ENCODE results near the gene RYR1. TPM values are rescaled to one million over a fixed set of nuclear protein-coding genes. Genes with fewer than 3 reads are reported as not detected.
"Not testable (repeated sequence)": the region's sequence is repeated elsewhere in the genome, so short reads cannot be mapped to it uniquely, and the experiment has no call there.

Gene RYR1
- total RNA-seq, 1 donor, result 0.10 TPM

DNA sequence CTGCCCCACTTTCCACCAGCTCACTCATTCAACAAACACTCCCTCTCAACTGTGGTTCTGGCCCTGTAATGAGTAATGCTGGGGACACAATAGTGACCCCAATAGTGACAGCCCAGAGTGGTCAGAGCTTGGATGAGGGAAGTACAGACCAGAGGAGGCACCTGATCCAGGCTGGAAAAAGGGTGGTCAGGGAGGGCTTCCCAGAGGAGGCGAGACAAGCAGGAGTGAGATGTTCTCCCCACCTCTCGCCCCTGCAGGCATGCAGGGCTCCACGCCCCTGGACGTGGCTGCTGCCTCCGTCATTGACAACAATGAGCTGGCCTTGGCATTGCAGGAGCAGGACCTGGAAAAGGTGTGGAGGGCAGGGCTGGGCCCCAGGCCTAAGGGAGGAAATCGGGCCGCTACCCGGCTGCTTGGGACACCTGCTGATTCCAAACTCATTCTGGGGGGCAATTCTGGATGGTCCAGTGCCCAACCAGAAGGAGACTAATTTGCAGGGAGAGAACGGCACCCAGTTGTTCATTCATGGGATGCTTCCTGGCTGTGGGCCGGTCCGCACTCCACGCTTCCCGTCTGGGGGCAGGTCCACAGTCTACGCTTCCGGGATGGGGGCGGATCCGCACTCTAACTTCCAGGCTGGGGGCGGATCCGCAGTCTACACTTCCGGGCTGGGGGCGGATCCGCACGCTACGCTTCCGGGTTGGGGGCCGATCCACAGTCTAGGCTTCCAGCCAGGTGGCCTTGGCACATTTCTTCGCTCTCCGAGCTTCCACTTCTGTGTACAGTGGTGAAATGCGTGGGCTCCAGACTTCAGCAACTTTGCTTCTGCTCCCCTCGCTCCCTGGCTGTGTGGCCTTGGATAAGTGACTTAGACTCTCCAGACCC lies 63.4 kb downstream of the RYR1 start:
- Histone ChIP-seq H3K4me1 (ENCODE audit: insufficient read depth, low read length) (no peaks in the 10 kb centered on the region), H3K9me3 (ENCODE audit: low read depth, low read length) (no peaks in the 10 kb centered on the region), H3K4me3 (ENCODE audit: low read length) (no peak overlapping the region), H3K27me3 (ENCODE audit: insufficient read depth, low read length) (no peaks in the 10 kb centered on the region)

DNA sequence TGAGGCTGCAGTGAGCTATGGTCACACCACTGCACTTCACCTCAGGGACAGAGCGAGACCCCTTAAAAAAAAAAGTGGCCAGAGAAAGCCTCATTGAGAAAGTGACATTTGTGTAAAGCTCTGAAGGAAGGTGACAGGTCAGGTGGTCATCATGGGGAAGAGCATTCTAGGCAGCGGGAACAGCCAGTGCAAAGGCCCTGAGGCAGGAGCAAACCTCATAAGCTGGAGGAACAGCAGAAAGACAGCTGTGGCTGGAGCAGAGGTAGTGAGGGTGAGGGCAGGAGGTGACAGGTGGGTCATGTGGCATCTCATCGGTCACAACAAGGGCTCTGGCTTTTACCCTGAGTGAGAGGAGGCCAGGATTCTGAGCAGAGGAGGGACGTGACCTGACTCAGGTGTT lies 64.4 kb downstream of the RYR1 start:
- H3K9me3 ChIP-seq (ENCODE audit: low read depth, low read length), result no peaks in the 10 kb centered on the region
- no peaks in the 10 kb centered on the region for H3K4me1 ChIP-seq (ENCODE audit: insufficient read depth, low read length)
- no peak overlapping the region for H3K4me3 ChIP-seq (ENCODE audit: low read length)
- no peaks in the 10 kb centered on the region for H3K27me3 ChIP-seq (ENCODE audit: insufficient read depth, low read length)

DNA sequence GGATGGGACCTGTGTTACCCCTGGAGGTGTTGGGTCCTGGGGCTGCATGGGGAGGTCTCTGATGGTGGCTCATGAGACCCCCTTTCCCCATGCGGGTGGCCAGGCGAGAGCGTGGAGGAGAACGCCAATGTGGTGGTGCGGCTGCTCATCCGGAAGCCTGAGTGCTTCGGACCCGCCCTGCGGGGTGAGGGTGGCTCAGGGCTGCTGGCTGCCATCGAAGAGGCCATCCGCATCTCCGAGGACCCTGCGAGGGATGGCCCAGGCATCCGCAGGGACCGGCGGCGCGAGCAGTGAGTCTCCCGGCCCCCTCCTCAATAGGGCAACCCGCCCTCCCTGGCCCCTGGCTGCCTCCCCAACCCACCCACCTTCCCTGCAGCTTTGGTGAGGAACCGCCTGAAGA lies 66.0 kb downstream of the RYR1 start:
- Histone ChIP-seq H3K4me1 (ENCODE audit: insufficient read depth, low read length) (no peaks in the 10 kb centered on the region), H3K4me3 (ENCODE audit: low read length) (no peak overlapping the region), H3K9me3 (ENCODE audit: low read depth, low read length) (no peaks in the 10 kb centered on the region), H3K27me3 (ENCODE audit: insufficient read depth, low read length) (no peaks in the 10 kb centered on the region)

DNA sequence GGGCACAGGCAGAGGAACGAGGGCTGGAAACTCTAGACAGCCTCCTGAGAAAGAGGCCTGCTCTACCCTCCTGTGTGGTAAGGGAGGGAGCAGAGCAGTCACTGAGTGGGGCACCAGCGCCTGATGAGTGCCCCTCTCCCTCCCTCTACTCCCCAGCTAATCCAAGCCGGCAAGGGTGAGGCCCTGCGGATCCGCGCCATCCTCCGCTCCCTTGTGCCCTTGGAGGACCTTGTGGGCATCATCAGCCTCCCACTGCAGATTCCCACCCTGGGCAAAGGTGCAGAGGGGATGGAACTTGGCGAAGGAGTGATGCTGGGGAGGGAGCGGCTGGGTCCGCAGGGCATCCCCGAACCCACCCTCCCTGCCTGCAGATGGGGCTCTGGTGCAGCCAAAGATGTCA lies 67.0 kb downstream of the RYR1 start:
- Histone ChIP-seq H3K9me3 (ENCODE audit: low read depth, low read length) (no peaks in the 10 kb centered on the region), H3K4me3 (ENCODE audit: low read length) (no peak overlapping the region), H3K4me1 (ENCODE audit: insufficient read depth, low read length) (no peaks in the 10 kb centered on the region), H3K27me3 (ENCODE audit: insufficient read depth, low read length) (no peaks in the 10 kb centered on the region)

DNA sequence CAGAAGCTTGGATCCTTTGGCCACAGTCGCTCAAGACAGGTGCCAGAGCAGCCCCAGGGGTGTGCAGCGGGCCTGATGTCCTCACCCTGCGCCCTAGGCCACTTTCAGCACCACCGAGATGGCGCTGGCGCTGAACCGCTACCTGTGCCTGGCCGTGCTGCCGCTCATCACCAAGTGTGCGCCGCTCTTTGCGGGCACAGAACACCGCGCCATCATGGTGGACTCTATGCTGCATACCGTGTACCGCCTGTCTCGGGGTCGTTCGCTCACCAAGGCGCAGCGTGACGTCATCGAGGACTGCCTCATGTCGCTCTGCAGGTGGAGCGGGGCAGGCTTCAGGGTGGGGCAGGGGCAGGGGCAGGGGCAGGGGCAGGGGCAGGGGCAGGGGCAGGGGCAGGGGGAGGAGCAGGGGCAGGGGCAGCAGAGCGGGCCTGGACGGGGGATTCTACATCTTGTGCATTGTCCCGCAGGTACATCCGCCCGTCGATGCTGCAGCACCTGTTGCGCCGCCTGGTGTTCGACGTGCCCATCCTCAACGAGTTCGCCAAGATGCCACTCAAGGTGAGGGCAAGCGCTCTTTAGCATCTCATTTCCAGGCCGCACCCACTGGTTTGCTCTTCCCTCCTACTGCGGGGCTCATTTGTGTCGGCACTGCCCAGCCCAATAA lies 69.1 kb downstream of the RYR1 start:
- H3K4me3 ChIP-seq (ENCODE audit: low read length), result no peak overlapping the region
- H3K27me3 ChIP-seq (ENCODE audit: insufficient read depth, low read length), result no peaks in the 10 kb centered on the region
- H3K4me1 ChIP-seq (ENCODE audit: insufficient read depth, low read length), result peaks cover 3% of the 10 kb centered on the region
- H3K9me3 ChIP-seq (ENCODE audit: low read depth, low read length), result no peaks in the 10 kb centered on the region

DNA sequence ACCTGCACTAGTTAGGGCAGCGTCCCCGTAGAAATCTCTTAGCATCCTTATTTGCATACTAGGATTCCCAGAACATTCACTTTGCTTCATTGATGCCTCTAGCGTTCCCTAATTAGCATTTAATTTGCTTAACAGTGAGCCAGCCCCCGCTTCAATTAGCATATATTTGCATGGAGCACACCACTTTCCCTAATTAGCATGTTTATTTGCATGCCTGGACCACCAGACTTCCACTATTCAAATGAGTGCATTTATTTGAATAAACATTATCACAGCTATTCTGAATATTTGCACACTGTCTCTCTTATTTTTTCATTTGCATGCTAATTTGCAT lies 69.6 kb downstream of the RYR1 start:
- H3K4me3 ChIP-seq (ENCODE audit: low read length), result no peak overlapping the region
- H3K9me3 ChIP-seq (ENCODE audit: low read depth, low read length), result no peaks in the 10 kb centered on the region
- no peaks in the 10 kb centered on the region for H3K27me3 ChIP-seq (ENCODE audit: insufficient read depth, low read length)
- peaks cover 3% of the 10 kb centered on the region for H3K4me1 ChIP-seq (ENCODE audit: insufficient read depth, low read length)

DNA sequence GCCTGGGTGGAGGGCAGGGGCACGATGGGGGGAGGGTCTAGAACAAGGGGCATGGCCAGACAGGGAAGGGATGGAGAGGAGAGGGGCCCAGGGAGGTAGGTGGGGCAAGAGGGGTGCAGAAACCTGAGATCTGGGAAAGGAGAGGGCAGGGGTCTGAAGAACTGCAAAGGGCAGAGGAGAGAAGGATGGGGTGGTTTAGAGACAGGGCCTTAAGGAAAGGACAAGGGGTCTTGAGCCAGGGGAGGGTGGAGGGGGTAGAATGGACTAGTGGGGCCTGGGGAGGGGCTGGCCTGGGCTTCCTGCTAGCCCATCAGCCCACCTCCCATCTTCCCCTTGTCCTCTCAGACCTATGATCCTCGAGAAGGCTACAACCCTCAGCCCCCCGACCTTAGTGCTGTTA lies 72.5 kb downstream of the RYR1 start:
- Histone ChIP-seq H3K4me1 (ENCODE audit: insufficient read depth, low read length) (peaks cover 3% of the 10 kb centered on the region), H3K27me3 (ENCODE audit: insufficient read depth, low read length) (no peaks in the 10 kb centered on the region), H3K4me3 (ENCODE audit: low read length) (no peak overlapping the region), H3K9me3 (ENCODE audit: low read depth, low read length) (no peaks in the 10 kb centered on the region)

DNA sequence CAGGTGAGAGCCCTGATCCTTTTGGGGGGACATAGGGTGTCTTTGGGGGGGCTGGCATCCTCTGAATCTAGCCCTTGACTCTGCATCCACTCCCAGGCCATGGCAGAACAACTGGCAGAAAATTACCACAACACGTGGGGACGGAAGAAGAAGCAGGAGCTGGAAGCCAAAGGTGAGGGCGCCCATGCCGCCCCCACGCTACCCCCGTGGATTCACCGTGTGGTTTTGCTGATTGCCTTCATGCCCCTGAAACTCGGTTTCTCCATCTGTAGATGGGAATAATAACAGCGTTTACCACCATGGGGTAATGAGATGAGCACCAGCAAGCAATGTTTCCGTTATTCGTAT lies 72.9 kb downstream of the RYR1 start:
- peaks cover 3% of the 10 kb centered on the region for H3K4me1 ChIP-seq (ENCODE audit: insufficient read depth, low read length)
- no peaks in the 10 kb centered on the region for H3K9me3 ChIP-seq (ENCODE audit: low read depth, low read length)
- no peaks in the 10 kb centered on the region for H3K27me3 ChIP-seq (ENCODE audit: insufficient read depth, low read length)
- no peak overlapping the region for H3K4me3 ChIP-seq (ENCODE audit: low read length)

DNA sequence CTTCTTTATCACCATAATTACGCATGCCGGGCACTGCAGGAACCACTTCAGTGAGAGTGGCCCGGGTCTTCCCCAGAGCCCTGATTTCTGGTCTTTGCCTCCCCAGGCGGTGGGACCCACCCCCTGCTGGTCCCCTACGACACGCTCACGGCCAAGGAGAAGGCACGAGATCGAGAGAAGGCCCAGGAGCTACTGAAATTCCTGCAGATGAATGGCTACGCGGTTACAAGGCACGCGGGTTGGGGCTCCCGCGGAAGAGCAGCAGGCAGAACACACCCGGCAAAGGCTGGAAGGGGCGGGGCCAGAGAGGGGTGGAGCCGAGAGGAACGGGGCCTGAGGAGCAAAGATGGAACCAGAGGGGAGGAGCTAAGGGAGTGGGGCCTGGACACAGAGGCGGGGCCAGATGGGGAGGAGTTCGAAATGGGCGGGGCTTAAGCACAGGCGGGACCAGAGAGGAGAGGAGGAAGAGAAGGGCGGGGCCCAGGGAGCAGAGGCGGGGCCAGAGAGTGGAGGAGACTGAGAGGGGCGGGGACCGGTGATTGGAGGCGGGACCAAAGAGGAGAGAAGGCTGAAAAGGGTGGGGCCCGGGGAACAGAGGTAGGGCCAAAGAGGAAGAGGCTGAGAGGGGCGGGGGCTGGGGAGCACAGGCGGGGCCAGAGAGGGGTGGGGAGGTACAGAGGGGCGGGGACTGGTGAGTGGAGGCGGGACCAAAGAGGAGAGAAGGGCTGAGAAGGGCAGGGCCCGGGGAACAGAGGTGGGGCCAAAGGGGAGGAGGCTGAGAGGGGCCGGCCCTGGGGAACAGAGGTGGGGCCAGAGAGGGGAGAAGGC lies 73.4 kb downstream of the RYR1 start:
- no peaks in the 10 kb centered on the region for H3K9me3 ChIP-seq (ENCODE audit: low read depth, low read length)
- H3K4me3 ChIP-seq (ENCODE audit: low read length), result no peak overlapping the region
- no peaks in the 10 kb centered on the region for H3K27me3 ChIP-seq (ENCODE audit: insufficient read depth, low read length)
- peaks cover 3% of the 10 kb centered on the region for H3K4me1 ChIP-seq (ENCODE audit: insufficient read depth, low read length)

DNA sequence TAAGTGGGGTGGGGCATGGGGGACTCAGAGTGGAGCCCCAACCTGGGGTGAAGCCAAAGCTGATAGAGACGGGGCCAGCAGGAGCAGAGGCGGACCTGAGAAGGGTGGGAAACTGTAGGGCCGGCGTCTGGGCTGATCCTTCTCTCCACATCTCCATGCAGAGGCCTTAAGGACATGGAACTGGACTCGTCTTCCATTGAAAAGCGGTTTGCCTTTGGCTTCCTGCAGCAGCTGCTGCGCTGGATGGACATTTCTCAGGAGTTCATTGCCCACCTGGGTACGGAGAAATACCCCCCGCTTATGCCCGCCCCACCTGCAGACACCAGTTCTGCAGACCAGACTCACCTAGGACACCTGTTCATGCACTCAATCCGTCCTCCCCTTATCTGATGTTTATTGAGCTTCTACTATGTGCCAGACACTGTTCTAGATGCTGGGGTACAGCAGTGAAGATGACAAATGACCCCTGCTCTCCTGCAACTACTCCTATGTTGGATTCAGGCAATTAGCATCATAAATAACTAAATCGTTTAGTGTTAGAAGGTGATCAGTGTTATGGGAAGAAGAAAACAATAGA lies 74.1 kb downstream of the RYR1 start:
- Histone ChIP-seq H3K4me3 (ENCODE audit: low read length) (no peak overlapping the region), H3K9me3 (ENCODE audit: low read depth, low read length) (no peaks in the 10 kb centered on the region), H3K27me3 (ENCODE audit: insufficient read depth, low read length) (no peaks in the 10 kb centered on the region), H3K4me1 (ENCODE audit: insufficient read depth, low read length) (peaks cover 3% of the 10 kb centered on the region)

DNA sequence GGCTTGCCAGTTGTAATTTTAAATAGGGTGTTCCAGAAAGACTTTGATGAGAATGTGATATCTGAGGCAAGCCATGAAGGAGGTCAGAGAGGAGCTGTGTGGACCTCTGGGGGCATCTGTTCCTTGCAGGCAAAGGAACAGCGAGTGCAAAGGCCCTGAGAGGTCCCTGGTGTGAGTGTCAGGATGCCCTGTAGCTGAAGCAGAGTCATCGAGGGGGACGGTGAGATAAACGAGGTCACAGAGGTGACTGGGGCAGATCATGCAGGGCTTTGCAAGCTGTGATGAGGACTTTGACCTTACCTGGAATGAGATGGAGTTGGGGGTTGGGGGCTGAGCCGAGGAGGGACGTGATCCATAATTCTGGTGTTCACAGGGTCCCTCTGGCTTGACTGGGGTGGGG lies 75.0 kb downstream of the RYR1 start:
- H3K9me3 ChIP-seq (ENCODE audit: low read depth, low read length), result no peaks in the 10 kb centered on the region
- H3K27me3 ChIP-seq (ENCODE audit: insufficient read depth, low read length), result no peaks in the 10 kb centered on the region
- H3K4me3 ChIP-seq (ENCODE audit: low read length), result no peak overlapping the region
- H3K4me1 ChIP-seq (ENCODE audit: insufficient read depth, low read length), result peaks cover 3% of the 10 kb centered on the region

DNA sequence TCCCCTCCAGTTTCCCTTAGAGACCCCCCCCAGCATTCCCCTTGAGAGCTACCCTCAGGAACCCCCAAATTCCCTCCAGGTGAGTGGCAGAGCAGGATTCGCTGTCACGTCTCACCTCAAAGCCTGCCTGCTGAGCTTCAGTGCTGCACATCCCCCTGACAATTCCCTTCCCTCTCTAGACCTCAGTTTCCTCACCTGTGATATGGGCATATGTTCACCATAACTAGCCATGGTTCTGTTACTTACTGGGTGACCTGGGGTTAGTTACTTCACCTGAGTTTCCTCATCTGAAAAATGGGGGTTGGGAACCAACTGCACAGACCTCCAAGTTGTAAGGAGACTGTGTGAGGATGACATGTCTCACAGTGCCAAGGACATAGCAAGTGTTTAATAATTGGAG lies 75.5 kb downstream of the RYR1 start:
- H3K4me3 ChIP-seq (ENCODE audit: low read length), result no peak overlapping the region
- peaks cover 3% of the 10 kb centered on the region for H3K4me1 ChIP-seq (ENCODE audit: insufficient read depth, low read length)
- H3K27me3 ChIP-seq (ENCODE audit: insufficient read depth, low read length), result no peaks in the 10 kb centered on the region
- H3K9me3 ChIP-seq (ENCODE audit: low read depth, low read length), result no peaks in the 10 kb centered on the region

DNA sequence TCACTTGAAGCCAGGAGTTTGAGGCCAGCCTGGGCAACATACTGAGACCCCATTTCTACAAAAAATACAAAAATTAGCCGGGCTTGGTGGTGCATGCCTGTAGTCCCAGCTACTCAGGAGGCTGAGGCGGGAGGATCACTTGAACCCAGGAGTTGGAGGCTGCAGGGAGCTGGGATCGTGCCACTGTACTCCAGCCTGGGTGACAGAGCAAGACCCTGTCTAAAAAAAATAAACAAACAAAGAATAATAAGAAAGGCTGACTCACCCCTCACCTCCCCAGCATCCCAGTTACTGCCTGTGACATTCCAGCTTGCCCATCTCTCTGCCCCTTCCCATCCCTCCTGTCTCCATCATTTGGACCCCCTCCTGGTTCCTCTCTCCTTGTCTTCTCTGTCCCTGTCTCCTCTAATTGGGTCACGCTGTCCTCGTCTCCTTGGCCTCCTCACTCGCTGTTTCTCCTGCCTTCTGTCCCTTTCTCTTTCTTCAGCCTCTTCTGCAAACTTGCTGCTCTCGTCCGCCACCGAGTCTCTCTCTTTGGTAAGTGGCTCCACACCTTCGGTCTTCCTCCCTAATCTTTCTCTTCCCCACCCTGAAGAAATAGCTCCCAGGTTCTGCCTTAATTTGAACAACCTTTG lies 77.7 kb downstream of the RYR1 start:
- peaks cover 12% of the 10 kb centered on the region for H3K4me1 ChIP-seq (ENCODE audit: insufficient read depth, low read length)
- no peak overlapping the region for H3K4me3 ChIP-seq (ENCODE audit: low read length)
- no peaks in the 10 kb centered on the region for H3K9me3 ChIP-seq (ENCODE audit: low read depth, low read length)
- no peaks in the 10 kb centered on the region for H3K27me3 ChIP-seq (ENCODE audit: insufficient read depth, low read length)

DNA sequence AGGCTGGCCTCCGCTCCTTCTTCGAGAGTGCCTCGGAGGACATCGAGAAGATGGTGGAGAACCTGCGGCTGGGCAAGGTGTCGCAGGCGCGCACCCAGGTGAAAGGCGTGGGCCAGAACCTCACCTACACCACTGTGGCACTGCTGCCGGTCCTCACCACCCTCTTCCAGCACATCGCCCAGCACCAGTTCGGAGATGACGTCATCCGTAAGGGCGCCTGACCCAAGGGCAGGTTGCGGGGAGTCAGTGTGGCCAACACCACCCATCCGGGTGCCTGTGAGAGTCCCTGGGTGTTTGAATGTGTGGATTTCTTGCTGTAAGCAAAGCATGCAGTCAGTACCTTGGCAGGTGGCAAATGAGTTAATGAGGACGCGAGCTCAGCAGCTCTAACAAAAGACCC lies 78.8 kb downstream of the RYR1 start:
- no peak overlapping the region for H3K4me3 ChIP-seq (ENCODE audit: low read length)
- peaks cover 9% of the 10 kb centered on the region for H3K4me1 ChIP-seq (ENCODE audit: insufficient read depth, low read length)
- H3K27me3 ChIP-seq (ENCODE audit: insufficient read depth, low read length), result no peaks in the 10 kb centered on the region
- no peaks in the 10 kb centered on the region for H3K9me3 ChIP-seq (ENCODE audit: low read depth, low read length)

DNA sequence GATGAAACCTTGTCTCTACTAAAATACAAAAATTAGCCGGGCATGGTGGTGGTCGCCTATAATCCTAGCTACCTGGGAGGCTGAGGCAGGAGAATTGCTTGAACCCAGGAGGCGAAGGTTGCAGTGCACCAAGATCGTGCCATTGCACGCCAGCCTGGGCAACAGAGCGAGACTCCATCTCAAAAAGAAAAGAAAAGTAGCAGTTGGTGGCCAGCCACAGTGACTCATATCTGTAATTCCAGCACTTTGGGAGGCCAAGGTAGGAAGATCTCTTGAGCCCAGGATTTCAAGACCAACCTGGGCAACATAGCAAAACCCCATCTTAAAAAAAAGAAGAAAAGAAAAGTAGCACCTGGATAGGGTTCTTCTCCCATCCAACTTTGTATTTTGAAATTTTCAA lies 79.7 kb downstream of the RYR1 start:
- H3K4me3 ChIP-seq (ENCODE audit: low read length); H3K4me1 ChIP-seq (ENCODE audit: insufficient read depth, low read length); H3K9me3 ChIP-seq (ENCODE audit: low read depth, low read length); H3K27me3 ChIP-seq (ENCODE audit: insufficient read depth, low read length): not testable (repeated sequence)
